ENCODE results near the gene BLNK. TPM values are rescaled to one million over a fixed set of nuclear protein-coding genes. Genes with fewer than 3 reads are reported as not detected.

Gene BLNK
- total and polyA plus RNA-seq, 9 of the 15 experiments (the other 6 are each of a cell fraction or from before 2014, with no cell fraction given), result not detected

- Histone ChIP-seq H3K4me1 (replicated peaks in 1 of 2; ENCODE audit: control insufficient read depth in 2 of 2, insufficient read depth in 2 of 2, low read length in 2 of 2) (no peaks in the 10 kb centered on the region), H3K9me1 (ENCODE audit: control insufficient read depth, insufficient read depth, low read length) (no peaks in the 10 kb centered on the region), H3K9me3 (replicated peaks; ENCODE audit: control insufficient read depth, insufficient read depth, low read depth, low read length) (no peaks in the 10 kb centered on the region), H3K27me3 (ENCODE audit: control insufficient read depth in 2 of 2, insufficient read depth in 2 of 2, low read length in 2 of 2) (peaks cover 0 to 26% of the 10 kb centered on the region in 2 experiments; a peak in 3 of 5 replicates), H3K79me2 (ENCODE audit: control insufficient read depth, insufficient read depth, low read length) (no peaks in the 10 kb centered on the region), H3K4me3 (no peak overlapping the region), H3K36me3 (ENCODE audit: control insufficient read depth, insufficient read depth, low read length) (no peaks in the 10 kb centered on the region), H4K20me1 (replicated peaks; ENCODE audit: control insufficient read depth, insufficient read depth, low read length) (no peaks in the 10 kb centered on the region), H3K9ac (ENCODE audit: insufficient read depth in 1 of 2, low read depth in 2 of 2, low read length in 2 of 2) (no peak overlapping the region), H3K27ac (ENCODE audit: extremely low read depth, low read depth, low read length) (no peak overlapping the region), H3K4me2 (ENCODE audit: insufficient read depth, low read length) (no peak overlapping the region), H2AFZ (ENCODE audit: low read depth, low read length) (no peak overlapping the region)
- no peak for ATAC-seq
- POLR2A ChIA-PET, result no interaction called here
- FAIRE-seq, result no peak
- no peak for TF ChIP-seq ILF3 (IDR thresholded peaks at IDR 0.05; ENCODE audit: borderline replicate concordance)
- intact Hi-C loops (cut with micrococcal nuclease), result no loop called here
- CTCF ChIA-PET (ENCODE audit: low intra/inter-chr PET ratio), result no interaction called here
- WGBS (ENCODE audit: insufficient coverage, low coverage, missing lambda C conversion rate), result 0% methylated on average over 1 of the region's 1 CpG
- BruUV-seq (replicated peaks), result no TSS peak
- DNase-seq (ENCODE audit: extremely low read depth in 1 of 4, low spot score in 3 of 4), result no peak
- in situ Hi-C loops (cut with MboI), result no loop called here
Measured at GRCh38 chr10:96205580-96205979, 65.8 kb downstream of the BLNK start.

GRCh38 chr10:96201525-96201924 lies 69.8 kb downstream of the BLNK start:
- Histone ChIP-seq H2AFZ (ENCODE audit: low read depth, low read length) (no peak overlapping the region), H3K9me1 (ENCODE audit: control insufficient read depth, insufficient read depth, low read length) (no peaks in the 10 kb centered on the region), H4K20me1 (replicated peaks; ENCODE audit: control insufficient read depth, insufficient read depth, low read length) (no peaks in the 10 kb centered on the region), H3K4me3 (no peak overlapping the region), H3K9me3 (replicated peaks; ENCODE audit: control insufficient read depth, insufficient read depth, low read depth, low read length) (no peaks in the 10 kb centered on the region), H3K27ac (ENCODE audit: extremely low read depth, low read depth, low read length) (no peak overlapping the region), H3K36me3 (ENCODE audit: control insufficient read depth, insufficient read depth, low read length) (no peaks in the 10 kb centered on the region), H3K9ac (ENCODE audit: insufficient read depth in 1 of 2, low read depth in 2 of 2, low read length in 2 of 2) (no peak overlapping the region), H3K27me3 (ENCODE audit: control insufficient read depth in 2 of 2, insufficient read depth in 2 of 2, low read length in 2 of 2) (peaks cover 0 to 9% of the 10 kb centered on the region in 2 experiments; a peak in 2 of 5 replicates), H3K4me1 (replicated peaks in 1 of 2; ENCODE audit: control insufficient read depth in 2 of 2, insufficient read depth in 2 of 2, low read length in 2 of 2) (no peaks in the 10 kb centered on the region; a peak in 1 of 5 replicates), H3K4me2 (ENCODE audit: insufficient read depth, low read length) (no peak overlapping the region), H3K79me2 (ENCODE audit: control insufficient read depth, insufficient read depth, low read length) (no peaks in the 10 kb centered on the region)
- POLR2A ChIA-PET, result interaction anchor here (0.7 kb wide), 1 partner anchor 324 kb away, joined by 3 read pairs; no protein-coding TSS in a partner anchor
- in situ Hi-C loops (cut with MboI), result no loop called here
- CTCF ChIA-PET (ENCODE audit: low intra/inter-chr PET ratio), result no interaction called here
- BruUV-seq (replicated peaks), result no TSS peak
- intact Hi-C loops (cut with micrococcal nuclease), result no loop called here
- TF ChIP-seq PPARD (CRISPR knock-in tag; IDR thresholded peaks at IDR 0.05) (no peak), ZNF583 (CRISPR knock-in tag; IDR thresholded peaks at IDR 0.05) (no peak), ZNF24 (IDR thresholded peaks at IDR 0.05) (peak; percentile 78), ZNF76 (CRISPR knock-in tag; IDR thresholded peaks at IDR 0.05; ENCODE audit: borderline replicate concordance) (no peak), ZNF282 (CRISPR knock-in tag; IDR thresholded peaks at IDR 0.05) (no peak), BHLHE40 (IDR thresholded peaks at IDR 0.05; ENCODE audit: low read length) (no peak), HBP1 (CRISPR knock-in tag; IDR thresholded peaks at IDR 0.05) (no peak)
- TF ChIP-seq, protein P1, sequence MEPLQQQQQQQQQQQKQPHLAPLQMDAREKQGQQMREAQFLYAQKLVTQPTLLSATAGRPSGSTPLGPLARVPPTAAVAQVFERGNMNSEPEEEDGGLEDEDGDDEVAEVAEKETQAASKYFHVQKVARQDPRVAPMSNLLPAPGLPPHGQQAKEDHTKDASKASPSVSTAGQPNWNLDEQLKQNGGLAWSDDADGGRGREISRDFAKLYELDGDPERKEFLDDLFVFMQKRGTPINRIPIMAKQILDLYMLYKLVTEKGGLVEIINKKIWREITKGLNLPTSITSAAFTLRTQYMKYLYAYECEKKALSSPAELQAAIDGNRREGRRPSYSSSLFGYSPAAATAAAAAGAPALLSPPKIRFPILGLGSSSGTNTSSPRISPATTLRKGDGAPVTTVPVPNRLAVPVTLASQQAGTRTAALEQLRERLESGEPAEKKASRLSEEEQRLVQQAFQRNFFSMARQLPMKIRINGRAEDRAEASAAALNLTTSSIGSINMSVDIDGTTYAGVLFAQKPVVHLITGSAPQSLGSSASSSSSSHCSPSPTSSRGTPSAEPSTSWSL (CRISPR knock-in tag; IDR thresholded peaks at IDR 0.05; ENCODE audit: borderline replicate concordance), result no peak
- FAIRE-seq, result no peak
- DNase-seq (ENCODE audit: extremely low read depth in 1 of 4, low spot score in 3 of 4), result no peak
- ATAC-seq, result no peak
- WGBS (ENCODE audit: insufficient coverage, low coverage, missing lambda C conversion rate), result 0% methylated on average over 1 of the region's 1 CpG

Data from K562 (cell line).